Transverse colon (tissue), 4 donors: Measurements from ENCODE around the gene EHF. TPM values are rescaled to one million over a fixed set of nuclear protein-coding genes. Genes with fewer than 3 reads are reported as not detected.

Experiments
- DNase-seq: peaks from one replicate; pipeline ENCODE4 v3.0.0-alpha.2; 2019
- H3K27ac ChIP-seq, 4 donors: fragments of 200-600 bp; sonication (generic); 2 replicates each; pipeline ENCODE4 v1.5.1; 2016 to 2018; ENCODE audit warnings: inconsistent platforms in 4 of 4
- H3K27me3 ChIP-seq: fragments of 200-600 bp; sonication (generic); 2 replicates; pipeline ENCODE4 v1.5.1; 2017; ENCODE audit warnings: inconsistent platforms
- H3K36me3 ChIP-seq, 4 donors: fragments of 200-600 bp; sonication (generic); 2 replicates each; pipeline ENCODE4 v1.5.1; 2017 to 2019; ENCODE audit warnings: inconsistent platforms in 4 of 4
- H3K4me1 ChIP-seq, 4 donors: fragments of 200-600 bp; sonication (generic); 2 replicates each; pipeline ENCODE4 v1.5.1; 2017 to 2020; ENCODE audit warnings: inconsistent platforms in 4 of 4
- H3K4me3 ChIP-seq, 4 donors: fragments of 200-600 bp; sonication (generic); 1 replicate in 1 of 4; 2 replicates in 3 of 4; pipeline versions ENCODE4 v1.5.1 to v1.6.1; 2017 to 2019; ENCODE audit warnings: inconsistent platforms in 4 of 4
- H3K9me3 ChIP-seq, 2 donors: fragments of 200-600 bp; sonication (generic); 2 replicates each; pipeline ENCODE4 v1.5.1; 2017 to 2019; ENCODE audit warnings: inconsistent platforms in 2 of 2
- CTCF ChIP-seq, 5 experiments: fragments of 200-600 bp in 3 of 5; fragments of 450-650 bp in 2 of 5; sonication (generic) in 3 of 5; IDR thresholded peaks; 1 replicate in 2 of 5; 2 replicates in 3 of 5; pipeline ENCODE4 v1.5.1; 2016 to 2017; ENCODE audit warnings: antibody characterized with exemption in 5 of 5, inconsistent platforms in 3 of 5, mild to moderate bottlenecking in 2 of 5, moderate library complexity in 1 of 5
- EP300 ChIP-seq: sonication (generic); formaldehyde crosslinking; IDR thresholded peaks from one replicate; pipeline ENCODE4 v1.6.1; 2017; ENCODE audit warnings: antibody characterized with exemption, low read depth
- POLR2A ChIP-seq: fragments of 450-650 bp; IDR thresholded peaks from one replicate; pipeline ENCODE4 v1.6.1; 2016; ENCODE audit warnings: antibody characterized with exemption, mild to moderate bottlenecking, moderate library complexity
- POLR2AphosphoS5 ChIP-seq, 3 donors: sonication (generic); formaldehyde crosslinking; IDR thresholded peaks; one replicate each; pipeline ENCODE4 v1.6.1; 2016; ENCODE audit warnings: antibody characterized with exemption in 3 of 3
- WGBS, 2 donors: methylation state at CpG; one replicate each; pipeline ENCODE4 v1.1.5; 2018; ENCODE audit warnings: low coverage in 1 of 2; 5-methylcytosine and 5-hydroxymethylcytosine counted together
- in situ Hi-C, 4 donors: fragments of 200-750 bp; cut with MboI; loops; one replicate each; pipeline versions ENCODE4 v1.15.0 to v1.15.1; 2017; ENCODE audit warnings: low sequenced_read_pairs in 3 of 4, low pct_ligation_motif_present in 1 of 4, low pct_unique_long_range_greater_than_20kb in 1 of 4
- intact Hi-C: fragments of 100-400 bp; cut with DNase I; formaldehyde crosslinking; loops from one replicate; pipeline ENCODE4 v1.15.1; 2023; ENCODE audit warnings: low total_unique reads
- total RNA-seq, 4 donors: library from RNA; depleted of rRNA; stranded (reverse); fragments of >200 nt; gene quantifications; one replicate each; pipeline ENCODE4 v1.1.0, GENCODE V29; 2016

Gene EHF
- total RNA-seq, 4 donors from 2014 or later = 206 to 406 (median 262) TPM

GRCh38 chr11:34643846-34644245 lies 23.0 kb downstream of the EHF start:
- H3K4me1 ChIP-seq = peaks cover 3 to 63% (median 30%) of the 10 kb centered on the region in 4 donors
- TF ChIP-seq POLR2A (no peak), CTCF (IDR thresholded peaks at IDR 0.05) (no peak), POLR2AphosphoS5 (IDR thresholded peaks at IDR 0.05) (no peak), EP300 (no peak)
- H3K36me3 ChIP-seq = peaks cover 0 to 4% (median 0%) of the 10 kb centered on the region in 4 donors
- H3K4me3 ChIP-seq = peak overlapping the region in 2 of 4 donors; percentile 15 to 38
- in situ Hi-C loops (no loop called here), intact Hi-C loops (no loop called here)
- H3K9me3 ChIP-seq = no peaks in the 10 kb centered on the region
- H3K27me3 ChIP-seq = no peaks in the 10 kb centered on the region
- 64 to 75% methylated on average over 2 of the region's 2 CpGs for WGBS, 2 donors
- H3K27ac ChIP-seq = peak overlapping the region; percentile 85 to 89 (median 86)
- DNase-seq = no peak

GRCh38 chr11:34644669-34645406 lies 23.9 kb downstream of the EHF start:
- WGBS, 2 donors = 0 to 74% methylated on average over 1 to 9 of the region's 9 CpGs
- intact Hi-C loops (no loop called here), in situ Hi-C loops (no loop called here)
- Histone ChIP-seq H3K36me3 (peaks cover 0 to 5% (median 2%) of the 10 kb centered on the region in 4 donors), H3K9me3 (no peaks in the 10 kb centered on the region), H3K27ac (peak overlapping the region in 1 of 4 donors; percentile 89), H3K4me3 (no peak overlapping the region), H3K27me3 (no peaks in the 10 kb centered on the region), H3K4me1 (peaks cover 2 to 57% (median 27%) of the 10 kb centered on the region in 4 donors)
- no peak for DNase-seq
- TF ChIP-seq POLR2A = no peak
- no peak for TF ChIP-seq CTCF (IDR thresholded peaks at IDR 0.05)
- no peak for TF ChIP-seq POLR2AphosphoS5 (IDR thresholded peaks at IDR 0.05)
- TF ChIP-seq EP300 = no peak

GRCh38 chr11:34646431-34646830 lies 25.5 kb downstream of the EHF start:
- intact Hi-C loops (no loop called here), in situ Hi-C loops (no loop called here)
- Histone ChIP-seq H3K36me3 (peaks cover 0 to 5% (median 2%) of the 10 kb centered on the region in 4 donors), H3K9me3 (no peaks in the 10 kb centered on the region), H3K4me1 (peaks cover 0 to 56% (median 21%) of the 10 kb centered on the region in 4 donors), H3K27ac (no peak overlapping the region), H3K27me3 (no peaks in the 10 kb centered on the region), H3K4me3 (no peak overlapping the region)
- DNase-seq = no peak
- 92% methylated on average over 8 of the region's 8 CpGs; no CpG with 5 or more reads in 1 of the 2 donors for WGBS, 2 donors
- TF ChIP-seq POLR2A = no peak
- no peak for TF ChIP-seq POLR2AphosphoS5 (IDR thresholded peaks at IDR 0.05)
- no peak for TF ChIP-seq EP300
- TF ChIP-seq CTCF (IDR thresholded peaks at IDR 0.05) = no peak

- Histone ChIP-seq H3K4me3 (no peak overlapping the region), H3K27ac (no peak overlapping the region), H3K4me1 (peaks cover 0 to 58% (median 20%) of the 10 kb centered on the region in 4 donors), H3K9me3 (no peaks in the 10 kb centered on the region), H3K36me3 (peaks cover 0 to 11% (median 2%) of the 10 kb centered on the region in 4 donors), H3K27me3 (no peaks in the 10 kb centered on the region)
- intact Hi-C loops (no loop called here), in situ Hi-C loops (no loop called here)
- TF ChIP-seq POLR2A (no peak), POLR2AphosphoS5 (IDR thresholded peaks at IDR 0.05) (no peak), CTCF (IDR thresholded peaks at IDR 0.05) (no peak), EP300 (no peak)
- WGBS, 2 donors = 74% methylated on average over 2 of the region's 2 CpGs; no CpG with 5 or more reads in 1 of the 2 donors
- no peak for DNase-seq
Observed at GRCh38 chr11:34647131-34647530, 26.2 kb downstream of the EHF start.
